Regular cardiac myocyte (primary cell): Measurements from ENCODE around the gene SPIN1. TPM values are rescaled to one million over a fixed set of nuclear protein-coding genes. Genes with fewer than 3 reads are reported as not detected.

ENCODE experiments used
- total RNA-seq: library from RNA; depleted of rRNA; stranded (reverse); fragments of >200 nt; gene quantifications from 2 replicates; pipeline ENCODE4 v1.2.3, GENCODE V29; 2014

Gene SPIN1
- 88.5 and 95.5 TPM in 2 replicates for total RNA-seq

GRCh38 chr9:88388203-88388885, at the start of gene SPIN1:
SPIN1 (plus strand) TSS chr9:88388444; CDS start chr9:88426540, 38,096 bp downstream.

Other genes with a start within 250 kb of the SPIN1 start
- not detected in 2 replicates for gene SPATA31C2, start 250.0 kb upstream of the SPIN1 start, total RNA-seq
- 0.38 and 2.5 TPM in 2 replicates for gene NXNL2, start 146.7 kb downstream of the SPIN1 start, total RNA-seq